Endodermal cell (in vitro differentiated cells): Measurements from ENCODE around the gene SWT1. TPM values are rescaled to one million over a fixed set of nuclear protein-coding genes. Genes with fewer than 3 reads are reported as not detected.

ENCODE experiments used
- DNase-seq: peaks from one replicate; pipeline ENCODE4 v3.0.0-alpha.2; 2017
- H3K27ac ChIP-seq: 2 replicates; pipeline ENCODE4 v1.5.1; 2013; ENCODE audit warnings: mild to moderate bottlenecking, low read depth, low read length, moderate library complexity
- H3K27me3 ChIP-seq: 2 replicates; pipeline ENCODE4 v1.6.1; 2013; ENCODE audit warnings: mild to moderate bottlenecking, low read length, moderate library complexity; ENCODE audit not compliant: insufficient read depth, control insufficient read depth, poor library complexity, severe bottlenecking
- H3K36me3 ChIP-seq: 2 replicates; pipeline ENCODE4 v1.7.0; 2013; ENCODE audit warnings: mild to moderate bottlenecking, low read length, moderate library complexity; ENCODE audit not compliant: control insufficient read depth, insufficient read depth
- H3K4me1 ChIP-seq: one replicate; pipeline ENCODE4 v1.7.0; 2013; ENCODE audit warnings: low read length; ENCODE audit not compliant: control insufficient read depth, insufficient read depth
- H3K4me3 ChIP-seq: 2 replicates; pipeline ENCODE4 v1.5.1; 2013; ENCODE audit warnings: mild to moderate bottlenecking, low read length, moderate library complexity
- H3K9ac ChIP-seq: 2 replicates; pipeline ENCODE4 v1.6.1; 2013; ENCODE audit warnings: mild to moderate bottlenecking, low read length, moderate library complexity; ENCODE audit not compliant: poor library complexity, severe bottlenecking; ENCODE audit errors: extremely low read depth
- H3K9me3 ChIP-seq: 2 replicates; pipeline ENCODE4 v1.6.1; 2013; ENCODE audit warnings: mild to moderate bottlenecking, low read length, moderate library complexity; ENCODE audit not compliant: control insufficient read depth
- H3K27ac Mint-ChIP-seq: 2 replicates; pipeline ENCODE4 v1.8.0; 2020; ENCODE audit warnings: mixed read lengths
- H3K27me3 Mint-ChIP-seq: 2 replicates; pipeline ENCODE4 v1.8.0; 2021; ENCODE audit warnings: mild to moderate bottlenecking, mixed read lengths; ENCODE audit not compliant: insufficient read depth
- H3K36me3 Mint-ChIP-seq: 2 replicates; pipeline ENCODE4 v1.8.0; 2020; ENCODE audit warnings: low read depth, mixed read lengths
- H3K4me1 Mint-ChIP-seq: 2 replicates; pipeline ENCODE4 v1.8.0; 2020; ENCODE audit warnings: mixed read lengths
- H3K4me3 Mint-ChIP-seq: 2 replicates; pipeline ENCODE4 v1.8.0; 2020; ENCODE audit warnings: mild to moderate bottlenecking, moderate library complexity, mixed read lengths
- H3K9me3 Mint-ChIP-seq: 2 replicates; pipeline ENCODE4 v1.8.0; 2020; ENCODE audit warnings: mild to moderate bottlenecking, mixed read lengths
- WGBS, 2 experiments: methylation state at CpG; one replicate each; pipeline versions ENCODE4 v1.1.5 to v1.1.7; 2013; ENCODE audit warnings: missing lambda C conversion rate in 2 of 2, mixed read lengths in 1 of 2; ENCODE audit not compliant: insufficient coverage in 1 of 2, insufficient read length in 1 of 2; 5-methylcytosine and 5-hydroxymethylcytosine counted together
- total RNA-seq, 2 donors: library from RNA; stranded (reverse); fragmentation: NEBNext Ultra II Directional in 1 of 2; extraction: Animal tissue kit (Norgen Biotek cat#: 25700) in 1 of 2; gene quantifications; 2 replicates in 1 of 2; 3 replicates in 1 of 2; pipeline ENCODE4 v1.2.1, GENCODE V29; 2021
- TF ChIP-seq, protein P1 (sequence below): fragments of 200-600 bp; sonication (generic); conservative IDR thresholded peaks from 2 replicates; pipeline ENCODE4 v1.5.0; 2021; ENCODE audit warnings: antibody characterized with exemption, mild to moderate bottlenecking

Gene SWT1
- total RNA-seq, 2 donors from 2014 or later, result 9.7 to 13.4 TPM

DNA sequence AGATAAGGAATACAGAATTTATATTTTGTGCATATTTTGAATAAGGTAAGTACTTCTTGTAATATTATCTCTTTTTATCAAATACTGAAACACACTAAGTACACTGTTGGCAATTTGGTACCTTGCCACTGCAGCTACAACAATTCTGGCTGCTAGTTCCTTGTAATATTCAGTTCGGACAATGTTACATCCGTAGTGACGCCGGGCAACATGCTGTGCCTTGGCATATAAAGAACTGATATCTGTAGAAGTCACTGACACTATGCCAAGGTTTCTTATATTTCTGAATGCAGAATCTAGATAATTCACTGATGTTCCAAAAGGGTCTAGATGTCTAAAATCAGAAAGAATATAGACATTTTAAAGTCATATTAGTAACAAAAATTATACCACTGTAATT lies 17.7 kb upstream of the SWT1 start:
- TF ChIP-seq, protein P1, sequence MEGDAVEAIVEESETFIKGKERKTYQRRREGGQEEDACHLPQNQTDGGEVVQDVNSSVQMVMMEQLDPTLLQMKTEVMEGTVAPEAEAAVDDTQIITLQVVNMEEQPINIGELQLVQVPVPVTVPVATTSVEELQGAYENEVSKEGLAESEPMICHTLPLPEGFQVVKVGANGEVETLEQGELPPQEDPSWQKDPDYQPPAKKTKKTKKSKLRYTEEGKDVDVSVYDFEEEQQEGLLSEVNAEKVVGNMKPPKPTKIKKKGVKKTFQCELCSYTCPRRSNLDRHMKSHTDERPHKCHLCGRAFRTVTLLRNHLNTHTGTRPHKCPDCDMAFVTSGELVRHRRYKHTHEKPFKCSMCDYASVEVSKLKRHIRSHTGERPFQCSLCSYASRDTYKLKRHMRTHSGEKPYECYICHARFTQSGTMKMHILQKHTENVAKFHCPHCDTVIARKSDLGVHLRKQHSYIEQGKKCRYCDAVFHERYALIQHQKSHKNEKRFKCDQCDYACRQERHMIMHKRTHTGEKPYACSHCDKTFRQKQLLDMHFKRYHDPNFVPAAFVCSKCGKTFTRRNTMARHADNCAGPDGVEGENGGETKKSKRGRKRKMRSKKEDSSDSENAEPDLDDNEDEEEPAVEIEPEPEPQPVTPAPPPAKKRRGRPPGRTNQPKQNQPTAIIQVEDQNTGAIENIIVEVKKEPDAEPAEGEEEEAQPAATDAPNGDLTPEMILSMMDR, result no peak
- Mint-ChIP-seq H3K4me3 (no peak overlapping the region), H3K4me1 (no peaks in the 10 kb centered on the region)

DNA sequence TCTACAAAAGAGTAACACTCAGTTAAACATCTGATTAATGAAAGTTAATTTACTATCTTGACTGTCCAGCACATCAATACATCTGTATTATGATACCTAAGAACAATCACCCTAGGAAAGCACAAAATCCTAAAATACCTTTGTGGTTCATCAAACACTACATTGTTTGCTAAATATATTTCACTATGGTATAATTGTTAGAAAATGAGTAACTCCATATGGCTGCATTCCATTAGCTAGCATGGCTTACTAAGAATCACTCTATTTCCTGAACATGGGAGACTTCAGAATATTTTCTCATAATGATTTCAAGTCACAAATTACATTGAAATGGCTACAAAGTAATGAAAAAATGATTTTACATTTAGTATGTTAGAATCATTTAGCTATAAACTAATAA lies 12.7 kb upstream of the SWT1 start:
- TF ChIP-seq, protein P1, result no peak
- H3K9ac ChIP-seq, result no peak overlapping the region
- no peak overlapping the region for H3K4me3 ChIP-seq
- no peak overlapping the region for H3K27ac Mint-ChIP-seq
- H3K9me3 Mint-ChIP-seq, result no peaks in the 10 kb centered on the region
- H3K27me3 ChIP-seq, result no peaks in the 10 kb centered on the region
- no peak overlapping the region for H3K4me3 Mint-ChIP-seq
- peaks cover 44% of the 10 kb centered on the region for H3K36me3 ChIP-seq
- no peaks in the 10 kb centered on the region for H3K9me3 ChIP-seq
- peaks cover 27% of the 10 kb centered on the region for H3K36me3 Mint-ChIP-seq
- H3K27me3 Mint-ChIP-seq, result no peaks in the 10 kb centered on the region
- H3K27ac ChIP-seq, result no peak overlapping the region
- H3K4me1 Mint-ChIP-seq, result no peaks in the 10 kb centered on the region
- no peak for DNase-seq
- H3K4me1 ChIP-seq, result no peaks in the 10 kb centered on the region

More for the DNA sequence above, 17.7 kb upstream of the SWT1 start:
- WGBS, 2 experiments, result 93 to 98% methylated on average over 4 of the region's 4 CpGs
- no peak overlapping the region for H3K9ac ChIP-seq
- H3K9me3 ChIP-seq, result no peaks in the 10 kb centered on the region
- H3K36me3 ChIP-seq, result peaks cover 51% of the 10 kb centered on the region
- no peaks in the 10 kb centered on the region for H3K4me1 ChIP-seq
- H3K27ac ChIP-seq, result no peak overlapping the region
- Mint-ChIP-seq H3K27me3 (no peaks in the 10 kb centered on the region), H3K9me3 (no peaks in the 10 kb centered on the region), H3K27ac (no peak overlapping the region), H3K36me3 (peaks cover 40% of the 10 kb centered on the region)
- DNase-seq, result no peak
- no peak overlapping the region for H3K4me3 ChIP-seq
- no peaks in the 10 kb centered on the region for H3K27me3 ChIP-seq

DNA sequence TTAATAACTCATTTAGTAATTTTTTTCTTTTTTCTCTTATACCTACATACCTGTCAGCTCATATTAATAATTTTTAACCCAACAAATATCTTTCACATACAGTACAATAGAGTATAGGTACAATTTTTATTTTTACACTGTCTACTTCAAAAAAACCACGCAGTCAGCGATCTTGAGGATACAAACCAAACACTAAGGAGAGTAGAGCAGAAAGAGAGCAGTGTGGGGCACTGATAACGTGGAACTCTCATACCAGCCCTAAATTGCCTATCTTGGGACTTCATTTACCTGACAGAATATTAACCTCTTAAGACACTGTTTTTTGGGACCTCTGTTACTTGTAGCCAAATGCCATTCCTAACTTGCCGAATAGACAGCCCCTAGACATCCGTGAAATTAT lies 5.8 kb upstream of the SWT1 start:
- no peak overlapping the region for H3K27ac Mint-ChIP-seq
- peaks cover 15% of the 10 kb centered on the region for H3K36me3 Mint-ChIP-seq
- no peak overlapping the region for H3K4me3 Mint-ChIP-seq

More for the DNA sequence above, 5.8 kb upstream of the SWT1 start:
- whole genome bisulfite sequencing, 2 experiments, result 94 to 100% methylated on average over 4 to 5 of the region's 5 CpGs
- no peaks in the 10 kb centered on the region for H3K4me1 ChIP-seq
- Mint-ChIP-seq H3K27me3 (no peaks in the 10 kb centered on the region), H3K9me3 (no peaks in the 10 kb centered on the region), H3K4me1 (peaks cover 8% of the 10 kb centered on the region)
- peaks cover 11% of the 10 kb centered on the region for H3K36me3 ChIP-seq
- DNase-seq, result no peak
- H3K27ac ChIP-seq, result no peak overlapping the region
- H3K4me3 ChIP-seq, result no peak overlapping the region
- H3K9me3 ChIP-seq, result no peaks in the 10 kb centered on the region
- TF ChIP-seq, protein P1, result no peak
- no peak overlapping the region for H3K9ac ChIP-seq
- no peaks in the 10 kb centered on the region for H3K27me3 ChIP-seq
